Measurements from ENCODE around the gene SEC16B.

The SEC16B gene

DNA sequence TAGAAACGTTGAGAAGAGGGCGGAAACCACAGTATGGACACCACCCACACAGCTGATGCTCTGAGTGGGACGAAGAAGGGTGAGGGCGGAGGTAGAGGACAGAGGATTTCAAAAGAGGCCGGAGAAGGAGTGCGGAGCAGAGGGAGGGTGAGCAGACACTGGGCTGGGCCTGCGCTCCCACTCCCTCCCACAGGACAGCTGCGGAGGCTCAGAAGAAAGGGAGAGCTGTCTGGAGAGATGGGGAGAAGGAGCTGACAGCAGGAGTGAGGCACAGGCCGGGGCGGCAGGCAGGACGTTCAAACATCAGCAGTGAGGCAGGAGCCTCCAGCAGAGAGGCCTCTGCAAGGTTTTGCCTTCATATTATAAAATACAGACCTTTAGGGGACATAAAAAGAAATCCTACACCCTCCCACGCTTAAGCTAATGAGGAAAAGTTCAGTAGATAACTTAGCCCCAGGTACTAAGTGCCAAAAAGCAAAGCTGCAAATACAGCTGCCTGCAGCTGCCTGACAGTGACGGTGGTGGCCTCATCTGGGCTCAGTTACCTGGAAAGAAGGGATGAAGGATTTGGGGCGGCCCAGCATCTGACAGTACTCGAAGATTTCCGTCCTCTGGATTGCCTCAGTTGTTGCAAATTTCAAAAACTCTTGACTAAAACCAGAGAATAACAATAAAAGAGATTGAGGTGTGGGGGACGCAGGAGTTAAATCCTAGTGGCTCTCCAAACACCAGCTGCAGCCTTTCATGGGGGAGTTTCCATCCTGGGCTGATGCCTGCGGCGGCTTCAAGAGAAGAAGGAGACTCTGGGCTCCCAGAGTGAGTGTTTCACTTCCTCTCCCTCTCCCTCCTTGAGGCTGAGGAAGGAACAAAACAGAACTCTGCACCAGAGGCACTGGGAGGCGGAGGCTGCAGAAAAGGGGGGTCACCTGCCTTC, 25.6 kb downstream of the SEC16B start:
- DNase-seq (ENCODE audit: low read depth) = no peak

DNA sequence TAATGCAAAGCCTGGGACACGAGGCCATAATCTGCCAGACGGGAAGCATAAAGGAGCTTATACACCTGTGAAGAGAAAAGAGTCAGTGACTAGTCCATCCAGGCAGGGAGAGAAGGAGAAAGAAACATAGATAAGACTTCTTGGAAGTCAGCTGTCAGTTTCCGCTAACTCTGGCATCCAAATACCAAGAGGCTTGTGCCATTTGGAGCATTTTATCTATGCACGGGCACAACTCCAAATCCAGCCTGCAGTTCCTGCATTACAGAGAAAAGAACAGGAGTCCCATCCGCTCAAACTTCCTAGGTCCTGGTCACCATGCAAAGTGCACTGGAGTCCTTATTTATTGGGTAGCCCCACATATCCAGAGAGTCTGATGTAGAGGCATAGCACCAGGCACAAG, 27.9 kb downstream of the SEC16B start:
- no peak for DNase-seq (ENCODE audit: low read depth)

DNA sequence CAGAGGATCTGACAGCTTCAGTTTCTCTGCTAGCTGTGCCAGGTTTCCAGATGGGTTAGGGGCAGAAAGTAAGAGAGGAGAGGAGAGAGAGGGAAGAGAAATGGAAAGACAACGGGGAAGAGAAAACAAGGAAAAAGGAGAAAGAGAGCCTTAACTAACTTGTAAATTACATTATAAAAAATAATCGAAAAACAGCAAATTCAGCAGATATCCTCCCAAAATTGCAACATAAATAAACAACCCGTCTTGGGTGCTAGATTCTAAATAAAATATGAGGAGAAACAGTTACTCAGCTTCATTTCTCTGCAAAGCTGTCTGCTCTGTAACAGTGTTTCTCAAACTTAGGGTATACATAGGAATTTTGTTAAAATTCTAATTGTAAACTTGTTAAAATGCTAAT, 29.2 kb downstream of the SEC16B start:
- no peak for DNase-seq (ENCODE audit: low read depth)

DNA sequence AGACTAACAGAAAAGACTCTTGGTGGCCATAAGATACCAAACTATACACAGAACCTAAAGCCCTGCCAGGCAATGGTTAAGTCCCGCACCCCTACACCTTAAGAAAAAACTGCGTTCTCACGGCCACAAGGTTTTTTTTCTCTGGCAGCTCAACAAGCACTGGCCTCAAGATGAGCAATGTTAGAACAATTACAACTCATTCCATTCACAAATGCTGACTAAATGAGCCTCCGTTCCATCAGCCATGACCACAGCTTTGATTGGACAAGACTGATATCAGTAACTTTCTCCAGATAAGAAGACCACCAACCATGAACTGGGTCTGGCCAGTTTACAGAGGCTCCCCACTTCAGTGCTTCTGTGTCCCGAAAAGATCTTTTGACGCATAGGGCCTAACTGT, 31.9 kb downstream of the SEC16B start:
- no peak for DNase-seq (ENCODE audit: low read depth)

DNA sequence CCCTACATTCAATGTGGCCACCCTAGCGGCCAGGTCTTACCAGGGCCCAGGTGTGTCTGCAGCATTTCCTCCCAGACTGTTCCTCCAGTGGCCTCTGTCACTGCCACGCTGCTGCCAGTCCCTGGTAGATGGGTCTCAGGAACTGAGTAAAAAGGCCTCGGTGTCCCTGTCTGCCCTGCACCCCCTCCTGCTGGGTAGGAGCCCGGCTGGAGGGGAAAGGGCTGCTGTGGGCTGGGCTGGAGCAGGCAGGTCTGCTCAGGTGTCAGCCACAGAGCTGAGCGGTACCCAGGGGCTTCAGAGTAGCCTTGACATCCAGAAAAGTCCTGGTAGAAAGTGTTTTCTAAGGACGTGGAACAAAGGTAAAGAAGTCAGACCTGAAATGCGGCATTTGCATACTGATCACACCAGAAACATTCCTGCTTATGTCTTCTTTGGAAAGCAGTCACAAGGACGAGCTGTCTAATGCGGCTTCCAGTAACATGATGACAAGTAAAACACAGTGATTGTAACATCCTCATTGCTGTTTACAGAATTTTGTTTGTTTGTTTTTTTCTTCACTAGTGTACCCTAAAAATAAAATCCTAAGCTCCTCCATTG, 32.6 kb downstream of the SEC16B start:
- DNase-seq (ENCODE audit: low read depth) = no peak

DNA sequence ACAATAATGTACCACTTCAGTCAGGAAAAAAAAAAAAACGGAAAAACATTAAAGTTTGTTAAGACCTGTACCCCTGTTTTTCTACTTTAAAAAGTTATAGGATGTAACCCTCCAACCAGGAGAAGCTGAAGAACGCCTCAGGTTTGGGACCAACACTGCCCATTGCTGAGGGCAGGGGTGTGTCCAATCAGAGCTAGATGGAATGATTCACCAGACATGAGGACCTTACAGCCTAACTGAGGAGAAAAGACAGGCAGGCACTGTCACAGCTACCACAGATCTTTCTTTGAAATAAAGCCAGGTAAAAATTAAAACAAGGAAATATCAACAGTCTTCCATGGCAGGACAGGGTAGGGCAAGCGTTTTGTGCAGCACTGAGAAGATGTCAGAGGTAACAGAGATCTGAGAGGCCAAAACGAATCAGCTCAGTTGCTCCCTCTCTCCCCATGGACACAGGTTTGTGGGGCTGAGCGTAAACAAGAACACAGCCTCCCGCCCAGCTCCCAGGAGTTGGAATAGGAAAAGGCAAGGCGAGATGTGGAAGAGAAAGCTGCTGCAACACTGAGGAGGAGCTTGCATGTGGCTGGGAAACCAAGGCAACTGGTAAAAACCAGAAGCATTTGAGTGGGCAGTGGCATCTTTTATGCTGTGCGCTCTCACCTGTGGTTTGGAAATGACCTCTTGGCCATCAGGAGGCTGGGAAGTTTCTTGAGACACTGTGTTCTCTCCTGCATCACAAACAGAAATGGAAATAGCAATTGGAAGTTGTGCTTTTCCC, 34.0 kb downstream of the SEC16B start:
- no peak for DNase-seq (ENCODE audit: low read depth)

DNA sequence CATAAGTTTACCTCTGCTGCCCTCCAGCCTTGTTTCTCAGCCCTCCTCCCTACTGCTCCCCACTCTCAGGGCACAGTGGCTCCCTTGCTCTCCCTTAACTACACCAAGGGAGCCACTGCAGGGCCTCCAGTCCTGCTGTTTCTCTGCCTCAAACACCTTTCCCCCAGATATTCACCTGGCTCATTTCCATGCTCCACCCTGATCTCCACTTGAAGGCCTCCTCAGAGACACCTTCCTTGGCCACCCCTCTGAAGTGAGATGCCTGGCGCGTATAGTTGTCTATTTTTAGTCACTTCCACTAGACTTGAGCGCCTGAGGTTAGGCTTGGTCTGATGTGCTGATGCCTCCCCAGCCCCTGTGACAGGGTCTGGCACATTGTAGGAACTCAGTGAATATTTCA, 34.9 kb downstream of the SEC16B start:
- no peak for DNase-seq (ENCODE audit: low read depth)

DNA sequence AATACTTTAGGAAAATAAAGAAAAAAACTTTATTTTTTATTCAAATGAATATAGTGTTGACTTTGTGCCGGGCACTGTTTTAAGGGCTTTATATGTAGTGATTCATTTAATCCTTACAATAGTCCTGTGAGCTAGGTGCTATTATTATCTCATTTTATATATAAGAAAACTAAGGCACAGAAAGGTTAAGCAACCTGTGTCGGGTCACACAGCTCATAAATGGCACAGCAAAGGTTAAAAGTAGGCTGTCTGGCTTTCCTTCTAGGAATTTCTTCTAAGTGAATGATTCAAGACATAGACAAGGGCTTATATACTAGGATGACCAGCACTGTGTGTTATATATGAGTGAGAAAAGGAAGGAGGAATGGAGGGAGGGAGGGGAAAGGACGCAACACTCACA, 35.4 kb downstream of the SEC16B start:
- no peak for DNase-seq (ENCODE audit: low read depth)

DNA sequence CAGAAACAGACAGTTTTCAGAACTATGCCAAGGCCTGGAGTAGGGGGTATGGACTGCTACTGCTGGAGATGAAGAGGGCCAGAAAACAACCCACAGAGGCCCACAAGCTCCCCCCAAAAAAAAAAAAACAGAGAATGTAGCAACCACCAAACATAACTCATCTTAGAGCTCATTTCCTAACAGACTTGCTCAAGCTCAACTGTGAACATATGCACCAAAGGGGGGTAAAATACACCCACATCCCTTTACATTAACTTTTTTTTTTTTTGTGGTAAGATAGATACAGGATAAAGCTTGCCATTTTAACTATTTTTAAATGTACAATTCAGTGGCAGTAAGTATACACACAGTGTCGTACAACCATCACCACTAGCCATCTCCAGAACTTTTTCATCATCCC, 36.0 kb downstream of the SEC16B start:
- no peak for DNase-seq (ENCODE audit: low read depth)

DNA sequence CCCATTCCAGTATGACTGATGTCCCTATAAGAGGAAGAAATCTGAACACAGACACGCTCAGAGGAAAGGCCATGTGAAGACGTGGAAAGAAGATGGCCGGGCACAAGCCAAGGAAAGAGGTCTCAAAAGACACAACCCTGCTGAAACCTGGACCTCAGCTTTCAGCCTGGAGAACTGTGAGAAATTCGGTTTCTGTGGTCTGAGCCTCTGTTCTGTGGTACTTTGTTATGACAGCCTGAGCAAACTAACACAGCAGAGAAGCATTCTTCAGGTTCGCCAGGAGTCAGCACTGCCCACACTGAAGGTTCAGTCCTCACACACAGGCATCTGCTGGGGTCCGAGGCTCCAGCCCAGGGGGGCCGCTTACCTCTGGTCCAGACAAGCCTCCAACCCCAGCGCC, 37.7 kb downstream of the SEC16B start:
- DNase-seq (ENCODE audit: low read depth) = no peak

DNA sequence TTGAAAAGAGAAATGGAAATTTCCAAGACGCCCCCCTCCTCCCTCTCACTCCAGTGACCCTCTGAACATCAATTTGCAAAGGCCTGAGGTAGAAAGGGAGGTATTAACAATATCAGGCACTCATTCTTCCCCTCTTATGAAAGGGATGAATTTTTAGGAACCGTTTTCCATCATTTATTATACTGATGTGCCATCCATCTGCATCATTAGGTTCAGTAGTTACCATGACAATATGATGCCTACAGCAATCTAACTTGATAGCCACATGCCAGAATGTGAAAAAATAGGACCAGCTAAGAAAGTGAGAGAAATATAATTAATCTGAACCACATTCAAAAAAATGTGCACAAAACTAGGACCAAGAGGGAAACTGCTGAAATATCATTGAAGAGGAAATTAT, 40.9 kb downstream of the SEC16B start:
- no peak for DNase-seq (ENCODE audit: low read depth)

DNA sequence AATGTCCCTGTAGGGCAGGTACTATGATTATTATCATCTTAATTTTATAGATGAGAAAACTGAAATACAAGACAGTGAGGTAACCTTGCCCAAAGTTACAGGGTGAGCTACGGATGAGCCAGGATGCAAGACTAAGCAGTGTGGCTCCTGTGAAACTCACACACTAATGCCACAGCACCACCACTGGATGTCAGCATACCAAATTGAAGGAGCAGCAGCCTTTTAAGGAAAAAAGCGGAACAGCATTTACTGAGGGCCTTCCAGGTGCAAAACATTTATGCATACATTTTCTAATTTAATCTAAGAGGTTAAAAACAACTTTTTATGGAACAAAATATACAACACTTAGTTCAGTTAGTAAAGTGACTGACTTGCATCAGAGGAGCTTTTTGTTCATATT, 41.7 kb downstream of the SEC16B start:
- no peak for DNase-seq (ENCODE audit: low read depth)

DNA sequence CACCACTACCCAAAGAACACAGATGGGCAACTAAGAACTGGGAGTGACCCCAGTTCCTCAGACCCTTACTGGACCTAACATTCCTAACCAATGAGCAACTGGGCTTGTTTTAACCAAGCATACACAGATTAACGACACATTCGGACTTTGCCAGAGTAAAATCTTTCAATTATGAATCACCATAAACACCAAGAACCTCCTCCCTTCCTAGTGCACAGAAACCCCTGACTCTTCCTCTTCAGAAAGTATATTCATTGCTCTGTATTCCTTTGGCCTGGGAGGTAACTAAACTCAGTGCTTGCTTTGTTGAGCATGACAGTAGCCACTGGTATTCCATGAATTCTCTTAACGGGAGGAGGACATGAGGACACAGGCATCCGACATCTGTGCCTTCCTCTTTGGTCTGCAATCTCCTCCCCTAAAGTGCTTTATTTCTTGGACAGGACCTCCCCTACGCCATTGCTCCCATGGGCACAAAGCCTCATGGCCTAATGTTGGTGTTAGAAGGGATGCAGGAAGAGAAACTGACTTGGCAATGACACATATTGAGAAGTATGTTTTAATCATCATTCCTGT, 42.7 kb downstream of the SEC16B start:
- DNase-seq (ENCODE audit: low read depth) = no peak

DNA sequence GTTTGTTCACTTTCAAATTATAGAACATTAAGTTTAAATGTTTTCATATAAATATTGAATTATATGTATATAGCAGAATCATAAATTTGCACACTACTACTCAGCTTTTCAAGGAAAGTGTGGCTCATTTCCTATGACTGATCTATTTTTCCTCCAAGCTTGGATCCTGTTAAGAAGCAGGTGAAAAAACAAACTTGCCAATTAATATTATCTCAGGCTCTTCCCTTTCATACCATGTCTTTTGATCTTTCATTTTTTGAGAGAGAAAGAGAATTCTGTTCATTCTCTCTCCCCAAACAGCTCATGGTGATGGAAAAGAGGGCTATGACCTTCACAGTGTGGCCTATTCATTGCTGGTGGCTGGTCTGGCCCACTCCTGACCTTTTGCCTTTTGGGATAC, 43.7 kb downstream of the SEC16B start:
- no peak for DNase-seq (ENCODE audit: low read depth)

DNA sequence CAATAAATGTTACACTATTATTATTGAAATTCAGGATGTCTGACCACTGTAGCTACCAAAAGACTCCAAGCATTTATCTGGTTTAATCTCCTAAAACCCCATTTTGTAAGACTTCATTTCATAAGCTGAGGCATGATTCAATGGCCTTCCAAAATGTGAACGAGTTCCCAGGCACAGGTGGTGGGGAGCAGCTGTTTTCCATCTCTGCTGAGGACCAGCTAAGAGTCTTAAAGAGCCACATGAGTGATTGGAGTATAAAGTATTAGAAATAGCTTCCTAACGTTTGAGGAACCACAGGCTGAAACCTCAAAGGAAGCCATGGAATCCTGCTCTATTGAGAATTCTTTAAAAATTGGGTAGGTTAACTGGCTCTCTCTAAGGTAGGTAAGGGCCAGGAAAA, 44.9 kb downstream of the SEC16B start:
- no peak for DNase-seq (ENCODE audit: low read depth)

DNA sequence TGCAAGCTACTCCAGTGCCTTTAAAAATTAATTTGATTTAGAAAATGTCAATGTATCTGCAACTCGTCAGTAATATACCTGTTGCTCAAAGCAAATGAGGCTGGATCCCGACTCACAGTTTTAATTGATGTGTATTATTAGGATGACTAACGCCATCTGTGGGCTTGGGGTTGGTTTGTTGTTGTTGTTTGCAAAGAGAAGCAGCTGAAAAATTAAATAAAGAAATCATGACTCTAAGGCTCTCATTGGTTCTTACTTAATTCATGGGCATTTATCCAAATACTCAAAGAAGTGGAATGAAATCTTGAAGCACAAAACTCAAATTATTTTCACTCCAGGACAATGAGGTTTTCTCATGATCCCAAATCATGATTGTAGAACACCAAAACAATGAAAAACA, 46.4 kb downstream of the SEC16B start:
- DNase-seq (ENCODE audit: low read depth) = no peak

DNA sequence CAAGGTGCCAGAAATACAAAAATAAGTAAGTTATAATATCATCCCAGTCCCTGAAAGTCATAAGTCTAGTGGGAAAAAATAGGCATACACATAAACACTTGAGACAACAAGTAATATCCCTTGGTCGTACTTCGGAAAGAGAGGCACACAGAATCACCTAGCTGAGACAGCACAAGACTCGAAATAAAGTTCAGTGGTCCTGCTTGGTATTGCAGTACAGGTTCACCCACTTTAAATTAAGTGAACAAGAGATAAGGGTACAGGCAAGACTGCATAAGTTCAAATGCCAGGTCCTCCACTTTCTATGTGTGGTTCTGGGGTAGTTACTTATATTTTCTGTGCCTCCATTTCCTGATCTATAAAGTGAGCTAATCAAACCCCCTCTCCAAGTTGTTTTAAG, 47.6 kb downstream of the SEC16B start:
- DNase-seq (ENCODE audit: low read depth) = no peak

DNA sequence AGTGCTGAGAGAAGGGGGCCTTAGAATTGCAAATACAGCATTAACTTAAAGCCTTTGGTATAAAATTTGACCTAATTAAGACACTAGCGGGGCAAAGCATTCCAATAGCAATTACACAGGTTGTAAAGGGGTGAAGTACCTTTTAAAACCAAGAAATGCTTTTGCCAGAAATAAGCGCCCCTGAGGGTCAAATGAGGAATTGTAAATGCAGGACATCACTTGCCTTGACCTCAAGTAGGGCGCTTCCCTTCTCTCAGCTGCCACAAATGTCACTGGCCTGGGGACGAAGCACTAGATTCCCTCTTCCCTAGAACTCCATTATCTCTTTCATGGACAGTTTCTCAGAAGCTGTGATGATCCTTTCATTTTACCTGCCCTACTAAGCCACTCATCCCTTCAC, 48.3 kb downstream of the SEC16B start:
- no peak for DNase-seq (ENCODE audit: low read depth)

DNA sequence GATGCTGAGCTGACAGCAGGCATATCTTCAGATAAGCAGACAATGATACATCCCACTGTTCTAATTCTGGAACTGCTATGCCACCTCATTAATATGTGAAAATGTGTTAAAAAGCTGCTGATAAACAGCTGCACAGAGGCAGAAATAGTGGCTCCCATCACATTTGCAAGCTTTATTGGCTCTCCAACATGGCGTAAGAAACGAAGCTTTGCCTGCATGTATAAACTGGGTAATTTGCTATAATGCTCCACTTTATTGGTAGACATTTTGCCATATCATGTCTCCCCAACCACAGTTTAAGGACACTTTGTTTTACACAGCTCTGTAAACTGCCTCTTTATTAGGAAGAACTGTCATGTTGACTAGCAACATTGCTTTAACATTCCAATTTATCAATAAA, 49.8 kb downstream of the SEC16B start:
- no peak for DNase-seq (ENCODE audit: low read depth)

DNA sequence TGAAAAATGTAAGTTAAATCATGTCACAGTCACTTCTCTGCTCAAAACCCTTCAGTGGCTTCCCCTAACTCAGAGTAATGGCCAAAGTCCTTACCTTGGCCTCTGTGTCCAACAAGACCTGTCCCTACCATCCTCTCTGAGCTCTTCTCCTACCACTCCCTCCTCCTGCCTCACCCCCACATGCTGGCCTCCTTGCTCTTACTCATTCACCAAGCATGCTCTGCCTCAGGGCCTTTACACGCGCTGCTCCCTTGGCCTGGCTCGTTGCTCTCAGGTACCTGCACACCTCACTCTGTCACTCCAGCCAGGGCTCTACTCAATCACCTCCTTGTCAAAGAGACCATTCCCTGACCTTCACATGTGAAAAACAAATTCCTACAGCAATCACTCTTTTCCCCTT, 54.2 kb downstream of the SEC16B start:
- no peak for DNase-seq (ENCODE audit: low read depth)

DNA sequence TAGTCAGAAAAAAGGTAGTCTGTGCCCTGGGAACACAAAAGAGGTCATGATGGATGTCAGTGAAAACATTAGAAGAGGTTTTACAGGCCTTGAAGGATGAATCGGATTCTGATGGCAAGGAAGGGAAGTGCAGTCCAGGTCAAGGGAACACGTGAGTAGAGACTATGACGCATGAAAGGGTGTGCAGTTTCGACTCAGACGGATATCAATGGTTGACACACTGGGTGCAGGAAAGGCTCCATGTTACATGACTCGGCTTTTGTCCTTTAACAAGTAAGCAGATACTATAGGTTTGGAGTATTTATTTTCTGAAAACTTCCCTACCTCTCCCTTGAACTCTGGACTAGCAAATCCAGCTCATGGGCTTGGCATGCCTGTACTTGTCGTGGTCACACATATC, 55.3 kb downstream of the SEC16B start:
- DNase-seq (ENCODE audit: low read depth) = no peak

DNA sequence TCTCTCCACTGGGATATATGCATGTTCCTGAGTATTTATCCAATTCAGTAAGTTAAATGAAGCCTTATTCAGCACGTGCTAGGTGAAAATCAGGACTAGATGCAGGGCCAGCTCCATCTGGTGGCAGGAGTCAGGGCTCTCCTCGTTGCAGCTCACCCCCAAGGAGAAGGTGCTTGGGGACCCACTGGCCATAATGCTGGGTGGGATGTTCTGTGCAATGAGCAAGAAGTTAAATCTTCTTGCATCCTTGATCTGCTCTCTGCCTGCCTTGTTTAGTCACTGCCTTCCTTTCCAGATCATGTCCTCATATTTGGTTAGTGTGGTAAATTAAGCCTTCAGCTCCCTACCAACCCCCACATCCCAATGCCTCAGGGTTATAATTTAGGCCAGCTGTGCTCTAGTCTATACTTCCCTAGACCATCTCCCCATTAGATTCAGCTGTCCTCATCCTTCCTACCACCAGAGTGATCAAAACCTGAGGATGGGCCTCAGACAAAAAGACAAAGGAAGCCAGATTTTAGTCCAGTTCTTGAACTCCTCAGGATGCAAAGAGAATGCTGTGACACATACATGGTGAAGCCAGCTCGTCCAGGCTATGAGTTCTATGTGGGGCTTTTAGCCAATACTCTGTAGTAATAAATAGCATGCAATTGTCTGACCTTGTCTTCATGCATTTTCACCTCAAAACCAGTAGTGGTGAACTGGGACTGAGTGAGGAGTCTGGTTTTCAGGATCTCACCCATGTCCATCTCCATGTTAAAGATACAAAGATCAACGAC, 55.9 kb downstream of the SEC16B start:
- DNase-seq (ENCODE audit: low read depth) = no peak

All from CMK (cell line).